ENCODE results near the gene LSG1.
A peak's percentile ranks its signal among the peaks of the same experiment; 100 is the strongest.

LSG1 gene

GRCh38 chr3:194687638-194688199 lies 15.7 kb upstream of the LSG1 start:
- FAIRE-seq: no peak
- DNase-seq (ENCODE audit: low spot score): no peak

- no peak for DNase-seq (ENCODE audit: low spot score)
- no peak for FAIRE-seq
Measured at GRCh38 chr3:194686816-194687637, 15.0 kb upstream of the LSG1 start.

- FAIRE-seq: no peak
Measured at GRCh38 chr3:194686414-194686815, 14.4 kb upstream of the LSG1 start.

GRCh38 chr3:194685718-194686413 lies 13.9 kb upstream of the LSG1 start, which contains the start of gene FAM43A:
Gene FAM43A (plus strand): TSS chr3:194685883. CDS start chr3:194686827, 944 bp downstream.
- FAIRE-seq (no peak), DNase-seq (ENCODE audit: low spot score) (peak; percentile 55)

More at GRCh38 chr3:194686414-194686815, 14.4 kb upstream of the LSG1 start:
- no peak for DNase-seq (ENCODE audit: low spot score)

GRCh38 chr3:194685065-194685717 lies 13.2 kb upstream of the LSG1 start:
- DNase-seq (ENCODE audit: low spot score): no peak
- no peak for FAIRE-seq

GRCh38 chr3:194683380-194683779 lies 11.4 kb upstream of the LSG1 start:
- DNase-seq (ENCODE audit: low spot score) (no peak), FAIRE-seq (no peak)

GRCh38 chr3:194682694-194683310 lies 10.8 kb upstream of the LSG1 start:
- peak; percentile 63 for FAIRE-seq
- peak; percentile 80 for DNase-seq (ENCODE audit: low spot score)

- DNase-seq (ENCODE audit: low spot score): no peak
- FAIRE-seq: no peak
Measured at GRCh38 chr3:194682189-194682693, 10.2 kb upstream of the LSG1 start.

- DNase-seq (ENCODE audit: low spot score): no peak
- FAIRE-seq: no peak
Measured at GRCh38 chr3:194680888-194681615, 9.1 kb upstream of the LSG1 start.

GRCh38 chr3:194676471-194676870 lies 4.5 kb upstream of the LSG1 start:
- DNase-seq (ENCODE audit: low spot score) (no peak), FAIRE-seq (no peak)

- DNase-seq (ENCODE audit: low spot score): no peak
- no peak for FAIRE-seq
Measured at GRCh38 chr3:194675680-194676079, 3.7 kb upstream of the LSG1 start.

GRCh38 chr3:194675081-194675640 lies 3.2 kb upstream of the LSG1 start:
- no peak for DNase-seq (ENCODE audit: low spot score)
- no peak for FAIRE-seq

GRCh38 chr3:194673761-194674160 lies 1.8 kb upstream of the LSG1 start:
- no peak for FAIRE-seq

GRCh38 chr3:194672876-194673275 lies 885 bp upstream of the LSG1 start:
- FAIRE-seq: no peak
- no peak for DNase-seq (ENCODE audit: low spot score)

More at GRCh38 chr3:194673761-194674160, 1.8 kb upstream of the LSG1 start:
- DNase-seq (ENCODE audit: low spot score): no peak

GRCh38 chr3:194671511-194671899 lies 486 bp downstream of the LSG1 start:
- DNase-seq (ENCODE audit: low spot score) (peak; percentile 43), FAIRE-seq (peak; percentile 70)

GRCh38 chr3:194667363-194667762 lies 4.6 kb downstream of the LSG1 start:
- no peak for DNase-seq (ENCODE audit: low spot score)
- FAIRE-seq: no peak

GRCh38 chr3:194664857-194665256 lies 7.1 kb downstream of the LSG1 start:
- FAIRE-seq: no peak
- no peak for DNase-seq (ENCODE audit: low spot score)

GRCh38 chr3:194661946-194662345 lies 10.0 kb downstream of the LSG1 start:
- FAIRE-seq (no peak), DNase-seq (ENCODE audit: low spot score) (no peak)

GRCh38 chr3:194661374-194661773 lies 10.6 kb downstream of the LSG1 start:
- DNase-seq (ENCODE audit: low spot score) (no peak), FAIRE-seq (no peak)

GRCh38 chr3:194659778-194660177 lies 12.2 kb downstream of the LSG1 start:
- FAIRE-seq (no peak), DNase-seq (ENCODE audit: low spot score) (no peak)
